Gastroesophageal sphincter (tissue), 3 donors: ENCODE measurements around the gene MYO5A.

Experiments used
- CTCF ChIP-seq, 4 experiments: fragments of 200-600 bp in 2 of 4; fragments of 450-650 bp in 2 of 4; sonication (generic) in 1 of 4; IDR thresholded peaks; one replicate each; pipeline ENCODE4 v1.5.1; 2017 to 2019; ENCODE audit warnings: antibody characterized with exemption in 4 of 4, mild to moderate bottlenecking in 2 of 4, moderate library complexity in 2 of 4
- EP300 ChIP-seq: sonication (generic); formaldehyde crosslinking; IDR thresholded peaks from one replicate; pipeline ENCODE4 v1.6.1; 2017; ENCODE audit warnings: antibody characterized with exemption, mild to moderate bottlenecking
- POLR2A ChIP-seq, 2 donors: fragments of 450-650 bp; IDR thresholded peaks; one replicate each; pipeline ENCODE4 v1.6.1; 2017; ENCODE audit warnings: antibody characterized with exemption in 2 of 2, mild to moderate bottlenecking in 2 of 2, moderate library complexity in 1 of 2
- POLR2AphosphoS5 ChIP-seq: sonication (generic); formaldehyde crosslinking; IDR thresholded peaks from one replicate; pipeline ENCODE4 v1.6.1; 2017; ENCODE audit warnings: antibody characterized with exemption

DNA sequence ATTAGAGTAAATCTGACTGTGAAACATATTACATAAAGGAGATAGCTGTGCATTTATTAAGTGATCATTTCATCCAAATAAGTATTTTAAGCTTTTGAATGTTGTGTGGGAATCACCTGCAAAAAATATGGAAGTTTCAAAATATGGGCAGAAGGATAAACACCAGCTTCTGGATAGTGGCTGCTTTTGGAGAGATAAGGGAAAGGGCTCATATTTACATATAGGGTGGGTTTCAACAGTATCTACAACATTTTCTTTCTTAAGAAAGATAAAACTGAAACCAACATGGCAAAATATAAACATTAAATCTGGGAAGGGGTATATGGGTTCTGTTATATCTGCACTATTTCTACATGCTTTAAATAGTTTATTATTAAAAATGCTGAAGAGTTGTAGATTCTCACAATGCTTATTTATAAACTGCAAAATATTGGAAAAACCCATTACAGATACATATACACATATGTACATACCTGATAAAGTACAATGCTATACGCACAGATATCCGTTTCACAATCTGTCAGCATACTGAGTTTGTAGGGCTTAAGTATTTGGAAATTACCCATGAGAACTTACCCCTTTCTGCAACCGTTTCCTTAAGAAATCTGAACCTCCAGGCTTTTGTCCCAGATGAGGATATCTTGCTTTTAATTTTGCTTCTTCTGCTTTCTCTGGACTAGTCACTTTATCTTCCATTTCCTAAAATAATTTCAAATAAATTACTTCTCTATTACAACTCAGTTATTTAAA is 28.0 kb upstream of the MYO5A start:
- TF ChIP-seq CTCF (IDR thresholded peaks at IDR 0.05) (no peak), POLR2A (IDR thresholded peaks at IDR 0.05) (no peak), EP300 (no peak), POLR2AphosphoS5 (no peak)
